Smooth muscle cell (in vitro differentiated cells): Measurements from ENCODE around the gene PRKX. TPM values are rescaled to one million over a fixed set of nuclear protein-coding genes. Genes with fewer than 3 reads are reported as not detected.

Experiments
- DNase-seq: peaks from one replicate; lab custom pipeline; 2025; ENCODE audit not compliant: unreplicated experiment; lab: John Stamatoyannopoulos, UW
- H2AFZ ChIP-seq: fragments of 200-600 bp; sonication (generic); 2 replicates; pipeline ENCODE4 v1.6.0; 2016; ENCODE audit warnings: antibody characterized with exemption, low read depth, mild to moderate bottlenecking
- H3F3A ChIP-seq: fragments of 200-600 bp; sonication (generic); 2 replicates; pipeline ENCODE4 v1.6.0; 2017; ENCODE audit warnings: antibody characterized with exemption, low read depth
- H3K27ac ChIP-seq: fragments of 200-600 bp; sonication (generic); 2 replicates; pipeline ENCODE4 v1.5.1; 2016; ENCODE audit warnings: low read depth, mild to moderate bottlenecking
- H3K27me3 ChIP-seq: fragments of 200-600 bp; sonication (generic); 2 replicates; pipeline ENCODE4 v1.6.1; 2016; ENCODE audit warnings: low read depth, mild to moderate bottlenecking
- H3K36me3 ChIP-seq: fragments of 200-600 bp; sonication (generic); 2 replicates; pipeline ENCODE4 v1.5.1; 2016; ENCODE audit warnings: low read depth
- H3K4me1 ChIP-seq: fragments of 200-600 bp; sonication (generic); 2 replicates; pipeline ENCODE4 v1.5.1; 2016; ENCODE audit warnings: low read depth
- H3K4me2 ChIP-seq: fragments of 200-600 bp; sonication (generic); 2 replicates; pipeline ENCODE4 v1.6.0; 2016; ENCODE audit warnings: mild to moderate bottlenecking
- H3K4me3 ChIP-seq: fragments of 200-600 bp; sonication (generic); 2 replicates; pipeline ENCODE4 v1.5.1; 2016; ENCODE audit warnings: mild to moderate bottlenecking
- H3K79me2 ChIP-seq: fragments of 200-600 bp; sonication (generic); 2 replicates; pipeline ENCODE4 v1.6.0; 2016; ENCODE audit warnings: low read depth, mild to moderate bottlenecking
- H3K9ac ChIP-seq: fragments of 200-600 bp; sonication (generic); 2 replicates; pipeline ENCODE4 v1.6.0; 2016; ENCODE audit warnings: low read depth
- H3K9me3 ChIP-seq: fragments of 200-600 bp; sonication (generic); replicated peaks from 2 replicates; pipeline ENCODE4 v1.5.1; 2016; ENCODE audit warnings: low read depth
- H4K20me1 ChIP-seq: fragments of 200-600 bp; sonication (generic); 2 replicates; pipeline ENCODE4 v1.6.0; 2016; ENCODE audit warnings: low read depth
- WGBS: methylation state at CpG from one replicate; pipeline ENCODE4 v1.1.7; 2016; ENCODE audit warnings: low lambda C conversion rate; 5-methylcytosine and 5-hydroxymethylcytosine counted together
- polyA plus RNA-seq: library from polyadenylated mRNA; unstranded; fragments of >200 nt; fragmentation: Nextera tagmentation; extraction: Ambion mirVana; gene quantifications from 2 replicates; pipeline ENCODE4 v1.2.1, GENCODE V29; 2016
- total RNA-seq: library from RNA; depleted of rRNA; stranded (reverse); fragments of >200 nt; gene quantifications from 2 replicates; pipeline ENCODE4 v1.2.3, GENCODE V29; 2014
- TF ChIP-seq, protein P1 (sequence below): fragments of 200-600 bp; sonication (generic); IDR thresholded peaks from 2 replicates; pipeline ENCODE4 v1.5.1; 2017; ENCODE audit warnings: borderline replicate concordance, mild to moderate bottlenecking, antibody characterized with exemption; ENCODE audit not compliant: insufficient read depth, poor library complexity, severe bottlenecking

The PRKX gene
- total and polyA plus RNA-seq, 2 experiments from 2014 or later, result 9.5 to 10.1 TPM

DNA sequence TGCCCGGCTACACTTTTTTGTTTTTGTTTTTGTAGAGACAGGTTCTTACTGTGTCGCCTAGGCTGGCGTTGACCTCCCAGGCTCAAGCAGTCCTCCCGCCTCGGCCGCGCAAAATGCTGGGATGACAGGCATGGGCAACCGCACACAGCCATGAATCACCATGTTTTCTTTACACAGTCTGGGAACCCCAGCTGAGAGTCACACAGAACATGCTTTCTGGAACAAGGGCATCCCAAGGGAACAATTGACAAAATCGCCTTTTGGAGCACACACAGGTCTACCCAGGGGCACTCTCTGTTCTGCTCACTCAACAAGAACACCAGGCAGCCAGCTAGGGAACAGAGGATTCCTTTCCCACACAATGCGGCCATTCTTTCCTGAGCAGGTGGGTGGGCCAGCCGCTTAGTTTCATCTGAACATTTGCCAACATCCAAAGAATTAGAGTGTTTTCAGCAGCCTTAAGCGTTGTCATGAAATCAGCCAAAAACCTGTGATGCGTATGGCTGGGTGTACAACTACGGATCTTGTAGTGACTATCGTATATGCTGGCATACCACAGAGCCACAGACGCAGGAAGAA is 15.7 kb downstream of the PRKX start:
- Histone ChIP-seq H2AFZ (no peak overlapping the region), H3K79me2 (no peaks in the 10 kb centered on the region), H3K4me3 (no peak overlapping the region), H4K20me1 (peaks cover 22% of the 10 kb centered on the region), H3K4me1 (peaks cover 3% of the 10 kb centered on the region), H3K27me3 (no peaks in the 10 kb centered on the region), H3K27ac (peak overlapping the region; percentile 53), H3K36me3 (no peaks in the 10 kb centered on the region), H3K4me2 (no peak overlapping the region), H3K9ac (no peak overlapping the region), H3F3A (no peaks in the 10 kb centered on the region), H3K9me3 (no peaks in the 10 kb centered on the region)
- DNase-seq, result no peak
- 77% methylated on average over 16 of the region's 16 CpGs for WGBS
- TF ChIP-seq, protein P1, sequence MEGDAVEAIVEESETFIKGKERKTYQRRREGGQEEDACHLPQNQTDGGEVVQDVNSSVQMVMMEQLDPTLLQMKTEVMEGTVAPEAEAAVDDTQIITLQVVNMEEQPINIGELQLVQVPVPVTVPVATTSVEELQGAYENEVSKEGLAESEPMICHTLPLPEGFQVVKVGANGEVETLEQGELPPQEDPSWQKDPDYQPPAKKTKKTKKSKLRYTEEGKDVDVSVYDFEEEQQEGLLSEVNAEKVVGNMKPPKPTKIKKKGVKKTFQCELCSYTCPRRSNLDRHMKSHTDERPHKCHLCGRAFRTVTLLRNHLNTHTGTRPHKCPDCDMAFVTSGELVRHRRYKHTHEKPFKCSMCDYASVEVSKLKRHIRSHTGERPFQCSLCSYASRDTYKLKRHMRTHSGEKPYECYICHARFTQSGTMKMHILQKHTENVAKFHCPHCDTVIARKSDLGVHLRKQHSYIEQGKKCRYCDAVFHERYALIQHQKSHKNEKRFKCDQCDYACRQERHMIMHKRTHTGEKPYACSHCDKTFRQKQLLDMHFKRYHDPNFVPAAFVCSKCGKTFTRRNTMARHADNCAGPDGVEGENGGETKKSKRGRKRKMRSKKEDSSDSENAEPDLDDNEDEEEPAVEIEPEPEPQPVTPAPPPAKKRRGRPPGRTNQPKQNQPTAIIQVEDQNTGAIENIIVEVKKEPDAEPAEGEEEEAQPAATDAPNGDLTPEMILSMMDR, result no peak

DNA sequence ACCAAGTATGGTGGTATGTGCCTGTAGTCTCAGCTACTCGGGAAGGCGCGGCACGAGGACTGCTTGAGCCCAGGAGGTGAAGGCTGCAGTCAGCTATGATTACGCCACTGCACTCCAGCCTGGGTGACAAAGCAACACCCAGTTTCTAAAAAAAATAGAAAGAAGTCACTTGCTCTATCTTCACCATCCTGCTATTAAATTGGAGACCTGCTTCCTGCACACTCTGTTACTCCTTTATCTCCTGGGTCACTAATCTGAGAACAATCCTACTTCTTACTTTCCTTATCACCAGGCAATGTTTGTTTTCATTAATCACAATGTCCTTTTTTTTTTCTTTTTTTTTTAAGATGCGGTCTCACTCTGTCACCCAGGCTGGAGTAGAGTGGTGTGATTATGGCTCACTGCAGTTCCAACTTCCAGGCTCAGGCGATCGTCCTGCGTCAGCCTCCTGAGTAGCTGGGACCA is 16.2 kb downstream of the PRKX start:
- Histone ChIP-seq H4K20me1 (peaks cover 23% of the 10 kb centered on the region), H2AFZ (no peak overlapping the region), H3K4me1 (peaks cover 3% of the 10 kb centered on the region), H3F3A (no peaks in the 10 kb centered on the region), H3K36me3 (no peaks in the 10 kb centered on the region), H3K4me2 (no peak overlapping the region), H3K79me2 (no peaks in the 10 kb centered on the region), H3K27ac (no peak overlapping the region), H3K9ac (no peak overlapping the region), H3K9me3 (no peaks in the 10 kb centered on the region), H3K4me3 (no peak overlapping the region), H3K27me3 (no peaks in the 10 kb centered on the region)
- 92% methylated on average over 9 of the region's 9 CpGs for WGBS
- DNase-seq, result no peak
- TF ChIP-seq, protein P1, result no peak

DNA sequence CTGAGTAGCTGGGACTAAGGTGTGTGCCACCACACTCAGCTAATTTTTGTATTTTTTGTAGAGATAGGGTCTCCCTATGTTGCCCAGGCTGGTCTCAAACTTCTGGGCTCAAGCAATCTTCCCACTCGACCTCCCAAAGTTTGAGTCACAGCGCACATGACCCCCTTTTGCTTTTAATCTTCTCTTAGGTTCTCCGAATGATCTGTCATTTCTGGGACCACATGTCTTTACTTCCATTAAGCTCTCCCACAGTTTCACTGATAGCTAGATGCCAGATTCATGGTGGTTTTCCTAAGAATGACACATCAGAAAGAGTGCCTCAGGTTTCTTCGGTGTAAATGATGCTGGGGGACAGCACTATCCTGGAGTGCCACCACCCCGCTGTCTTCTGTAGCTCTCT is 17.9 kb downstream of the PRKX start:
- no peaks in the 10 kb centered on the region for H3K79me2 ChIP-seq

More for the DNA sequence above, 17.9 kb downstream of the PRKX start:
- Histone ChIP-seq H3K9me3 (no peaks in the 10 kb centered on the region), H3K27me3 (no peaks in the 10 kb centered on the region), H2AFZ (no peak overlapping the region), H3K4me3 (no peak overlapping the region), H3K27ac (no peak overlapping the region), H4K20me1 (peaks cover 33% of the 10 kb centered on the region), H3F3A (no peaks in the 10 kb centered on the region), H3K36me3 (no peaks in the 10 kb centered on the region), H3K4me1 (peaks cover 3% of the 10 kb centered on the region), H3K9ac (no peak overlapping the region), H3K4me2 (no peak overlapping the region)
- WGBS, result 90% methylated on average over 5 of the region's 5 CpGs
- no peak for DNase-seq
- TF ChIP-seq, protein P1, result no peak
